Stimulated activated CD4-positive, alpha-beta T cell treated with anti-CD3 and anti-CD28 coated beads, Interleukin-12 subunit alpha, Interleukin-12 subunit beta, amount 100 ng/mL, for 24 hours (primary cell): ENCODE results near the gene TIMM44.

Experiments used
- DNase-seq, 2 experiments: peaks; one replicate each; pipeline ENCODE4 v3.0.0-alpha.2; 2020; ENCODE audit warnings: low read depth in 2 of 2

The TIMM44 gene

GRCh38 chr19:7943444-7944176, at the start of gene TIMM44:
Gene TIMM44, minus strand, starts transcription at chr19:7943666. Its CDS starts 15 bp downstream, at chr19:7943651.
- peak; percentile 97 to 98 for DNase-seq

- no peak for DNase-seq
These were observed 49.1 kb upstream of the TIMM44 start for GRCh38 chr19:7992575-7992974.

GRCh38 chr19:7989071-7989575, 45.7 kb upstream of the TIMM44 start:
- DNase-seq: no peak

GRCh38 chr19:7988307-7988706, 44.8 kb upstream of the TIMM44 start:
- no peak for DNase-seq

GRCh38 chr19:7987114-7987768, 43.8 kb upstream of the TIMM44 start:
- DNase-seq: no peak

- DNase-seq: no peak
These were observed 43.1 kb upstream of the TIMM44 start for GRCh38 chr19:7986321-7987113.

GRCh38 chr19:7985481-7985911, 42.0 kb upstream of the TIMM44 start:
- no peak for DNase-seq

GRCh38 chr19:7983995-7984837, 40.8 kb upstream of the TIMM44 start:
- no peak for DNase-seq

- no peak for DNase-seq
These were observed 40.0 kb upstream of the TIMM44 start for GRCh38 chr19:7983286-7983950.

GRCh38 chr19:7982651-7983099, 39.2 kb upstream of the TIMM44 start:
- no peak for DNase-seq

GRCh38 chr19:7982103-7982502, 38.6 kb upstream of the TIMM44 start:
- no peak for DNase-seq

- DNase-seq: no peak
These were observed 38.2 kb upstream of the TIMM44 start for GRCh38 chr19:7981661-7982060.

GRCh38 chr19:7981199-7981598, 37.7 kb upstream of the TIMM44 start:
- DNase-seq: no peak

GRCh38 chr19:7980635-7981121, 37.2 kb upstream of the TIMM44 start:
- DNase-seq: no peak

- DNase-seq: no peak
These were observed 36.7 kb upstream of the TIMM44 start for GRCh38 chr19:7980168-7980567.

- no peak for DNase-seq
These were observed 36.1 kb upstream of the TIMM44 start for GRCh38 chr19:7979559-7979958.

GRCh38 chr19:7979011-7979410, 35.5 kb upstream of the TIMM44 start:
- no peak for DNase-seq

- no peak for DNase-seq
These were observed 34.8 kb upstream of the TIMM44 start for GRCh38 chr19:7978179-7978825.

- no peak for DNase-seq
These were observed 34.2 kb upstream of the TIMM44 start for GRCh38 chr19:7977723-7978040.

GRCh38 chr19:7977021-7977722, 33.7 kb upstream of the TIMM44 start:
- no peak for DNase-seq
